HEK293 (cell line): ENCODE data around the gene RAVER2.

ENCODE experiments used
- SP7 ChIP-seq: fragments of 450-650 bp; formaldehyde crosslinking; IDR thresholded peaks from 2 replicates; pipeline ENCODE4 v1.5.1; 2016; ENCODE audit warnings: missing biosample characterization, missing genetic modification characterization
- YY1 ChIP-seq: fragments of 450-650 bp; formaldehyde crosslinking; IDR thresholded peaks from 2 replicates; pipeline ENCODE4 v1.5.1; 2018; ENCODE audit warnings: missing biosample characterization, missing genetic modification characterization
- ZFP37 ChIP-seq: fragments of 450-650 bp; formaldehyde crosslinking; IDR thresholded peaks from 2 replicates; pipeline ENCODE4 v1.5.1; 2016; ENCODE audit warnings: missing biosample characterization, missing genetic modification characterization
- ZNF133 ChIP-seq: fragments of 450-650 bp; formaldehyde crosslinking; IDR thresholded peaks from 2 replicates; pipeline ENCODE4 v1.5.1; 2016; ENCODE audit warnings: missing biosample characterization, missing genetic modification characterization
- ZNF174 ChIP-seq: fragments of 450-650 bp; formaldehyde crosslinking; IDR thresholded peaks from 2 replicates; pipeline ENCODE4 v1.5.0; 2017; ENCODE audit warnings: missing biosample characterization, mild to moderate bottlenecking, missing genetic modification characterization
- TF ChIP-seq, protein P1 (sequence below): fragments of 450-650 bp; formaldehyde crosslinking; IDR thresholded peaks from 2 replicates; pipeline ENCODE4 v1.5.1; 2016; ENCODE audit warnings: missing biosample characterization, missing genetic modification characterization

DNA sequence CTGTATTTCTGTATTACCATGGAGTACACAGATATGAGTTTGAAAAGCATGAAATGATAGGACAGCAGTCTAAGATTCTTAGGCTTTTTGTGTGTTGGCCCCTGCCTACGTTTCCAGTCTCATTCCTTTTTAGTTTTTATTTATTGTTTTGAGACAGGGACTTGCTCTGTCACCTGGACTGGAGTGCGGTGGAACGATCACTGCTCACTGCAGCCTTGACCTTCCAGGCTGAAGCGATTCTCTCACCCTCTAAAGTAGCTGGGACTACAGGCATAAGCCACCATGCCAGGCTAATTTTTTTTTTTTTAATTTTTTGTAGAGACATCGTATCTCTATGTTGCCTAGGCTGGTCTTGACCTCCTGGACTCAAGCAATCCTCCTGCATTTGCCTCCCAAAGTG is 3.8 kb downstream of the RAVER2 start:
- TF ChIP-seq, protein P1, sequence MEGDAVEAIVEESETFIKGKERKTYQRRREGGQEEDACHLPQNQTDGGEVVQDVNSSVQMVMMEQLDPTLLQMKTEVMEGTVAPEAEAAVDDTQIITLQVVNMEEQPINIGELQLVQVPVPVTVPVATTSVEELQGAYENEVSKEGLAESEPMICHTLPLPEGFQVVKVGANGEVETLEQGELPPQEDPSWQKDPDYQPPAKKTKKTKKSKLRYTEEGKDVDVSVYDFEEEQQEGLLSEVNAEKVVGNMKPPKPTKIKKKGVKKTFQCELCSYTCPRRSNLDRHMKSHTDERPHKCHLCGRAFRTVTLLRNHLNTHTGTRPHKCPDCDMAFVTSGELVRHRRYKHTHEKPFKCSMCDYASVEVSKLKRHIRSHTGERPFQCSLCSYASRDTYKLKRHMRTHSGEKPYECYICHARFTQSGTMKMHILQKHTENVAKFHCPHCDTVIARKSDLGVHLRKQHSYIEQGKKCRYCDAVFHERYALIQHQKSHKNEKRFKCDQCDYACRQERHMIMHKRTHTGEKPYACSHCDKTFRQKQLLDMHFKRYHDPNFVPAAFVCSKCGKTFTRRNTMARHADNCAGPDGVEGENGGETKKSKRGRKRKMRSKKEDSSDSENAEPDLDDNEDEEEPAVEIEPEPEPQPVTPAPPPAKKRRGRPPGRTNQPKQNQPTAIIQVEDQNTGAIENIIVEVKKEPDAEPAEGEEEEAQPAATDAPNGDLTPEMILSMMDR, result no peak
- TF ChIP-seq ZNF133 (tag by site-specific recombination) (no peak), ZFP37 (tag by site-specific recombination) (no peak), SP7 (tag by site-specific recombination) (no peak), ZNF174 (tag by site-specific recombination) (no peak), YY1 (tag by site-specific recombination) (no peak)
